GM18858 (cell line): Measurements from ENCODE around the gene RNF115.

Experiments used
- ATAC-seq: cut with Tn5 transposase; IDR thresholded peaks from one replicate; pipeline ENCODE4 v1.9.1; 2021; ENCODE audit not compliant: unreplicated experiment

RNF115 gene

GRCh38 chr1:145707183-145707867, 116.6 kb downstream of the RNF115 start, which contains the start of gene PDZK1:
Gene PDZK1, minus strand, starts transcription at chr1:145707368. Its CDS starts 19,347 bp downstream, at chr1:145688021.
- no peak for ATAC-seq

DNA sequence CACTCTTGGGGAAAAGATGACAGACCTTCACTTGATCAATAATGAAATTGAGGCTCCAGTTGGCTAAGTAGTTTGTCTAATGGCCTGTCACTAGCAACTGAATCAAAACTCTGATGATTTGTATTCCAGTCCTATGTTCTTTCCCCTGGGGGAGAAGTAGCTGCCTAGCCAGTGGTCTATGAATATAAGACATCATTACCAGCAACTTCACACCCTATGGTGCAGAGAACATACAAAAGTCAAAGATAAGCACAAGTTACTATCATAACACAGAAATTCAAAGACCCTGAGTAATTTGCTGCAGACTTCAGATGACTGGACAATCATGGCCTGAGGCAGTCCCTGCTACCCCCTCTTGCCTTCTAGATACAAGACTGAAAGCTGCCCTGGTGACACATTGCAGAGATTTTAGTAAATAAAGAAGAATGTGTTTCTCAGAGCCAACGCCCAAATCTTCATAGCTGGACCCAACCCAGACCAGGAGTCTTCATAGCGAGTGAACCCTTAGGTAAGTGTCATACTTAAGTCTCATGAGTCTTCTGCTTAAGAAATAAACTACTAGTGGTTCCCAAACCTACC, 117.7 kb downstream of the RNF115 start:
- no peak for ATAC-seq

- no peak for ATAC-seq
Measured at GRCh38 chr1:145705622-145706021, 118.3 kb downstream of the RNF115 start.

DNA sequence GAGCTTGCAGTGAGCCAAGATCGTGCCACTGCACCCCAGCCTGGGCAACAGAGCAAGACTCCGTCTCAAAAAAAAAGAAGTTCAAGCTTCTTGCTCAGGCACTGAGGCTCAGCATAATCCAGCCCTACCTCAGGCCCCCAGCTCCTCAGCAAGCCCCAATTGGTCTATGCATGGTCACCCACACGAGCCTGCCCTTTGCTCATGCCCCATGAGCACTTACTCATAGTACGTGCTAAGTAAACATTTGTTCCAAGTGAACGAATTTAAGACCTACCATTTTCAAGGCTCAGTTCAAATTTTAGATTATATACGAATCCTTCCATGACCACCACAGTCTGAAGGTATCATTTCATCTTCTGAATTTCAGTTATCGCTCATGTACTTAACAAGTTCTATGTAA, 121.1 kb downstream of the RNF115 start:
- ATAC-seq, result no peak

DNA sequence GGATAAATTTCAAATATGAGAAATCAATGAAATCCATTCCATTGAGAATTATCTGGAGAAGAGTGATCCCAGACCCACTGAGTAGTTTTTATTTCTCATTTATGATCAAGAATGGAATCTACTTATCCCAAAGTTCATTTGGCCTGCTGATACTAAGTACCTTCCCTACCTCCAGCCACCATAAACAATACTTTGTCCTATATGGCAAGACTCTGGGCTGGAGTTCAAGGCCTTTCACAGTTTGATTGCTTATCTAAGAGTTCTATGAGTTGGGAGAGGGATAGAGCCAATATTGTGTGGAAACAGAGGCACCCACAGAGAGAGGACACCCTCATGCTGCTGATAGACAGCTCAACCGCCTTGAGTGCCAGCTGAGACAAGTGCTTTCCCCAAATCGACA, 121.8 kb downstream of the RNF115 start:
- ATAC-seq, result no peak

DNA sequence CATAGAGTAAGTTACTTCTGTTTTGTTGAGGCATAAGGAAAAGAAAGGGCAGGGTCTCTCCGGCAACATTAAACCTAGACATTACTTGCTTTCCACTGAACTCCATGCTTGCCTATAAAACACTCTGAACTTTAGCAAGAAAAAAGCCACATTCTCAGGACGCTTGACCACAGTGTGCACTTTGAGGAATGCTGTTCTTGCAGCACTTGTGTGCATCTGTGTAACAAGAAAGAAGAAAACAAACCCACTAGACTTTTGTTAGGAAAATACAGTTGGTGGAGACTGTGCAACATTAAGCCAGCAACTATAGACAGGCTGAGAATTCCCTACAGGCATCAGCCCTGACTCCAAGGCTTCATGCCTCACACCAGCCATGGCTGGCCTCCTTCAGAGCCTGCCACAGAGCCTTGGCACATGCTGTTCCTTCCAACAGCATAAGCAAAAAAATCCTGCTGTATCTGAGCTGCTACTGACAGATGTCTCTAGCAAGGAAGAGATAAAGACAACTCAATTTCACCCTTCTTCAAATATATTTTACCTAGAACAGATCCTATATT, 122.5 kb downstream of the RNF115 start:
- no peak for ATAC-seq

DNA sequence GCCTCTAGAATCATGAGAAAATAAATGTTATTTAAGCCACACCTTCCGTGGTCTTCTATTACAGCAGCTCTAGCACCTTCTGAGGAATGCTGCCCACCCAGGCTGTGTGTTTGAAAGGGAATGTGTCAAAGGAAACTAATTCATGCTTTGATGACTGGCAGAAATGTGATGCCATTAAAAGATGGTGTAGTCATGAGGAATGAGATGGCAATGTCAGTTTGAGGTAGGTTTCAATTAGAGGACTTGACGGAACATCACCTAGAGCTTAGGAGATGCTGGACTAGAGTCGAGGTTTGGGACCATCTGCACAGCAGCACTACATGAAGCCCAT, 127.3 kb downstream of the RNF115 start:
- no peak for ATAC-seq

GRCh38 chr1:145695821-145696629, 127.9 kb downstream of the RNF115 start:
- no peak for ATAC-seq

- no peak for ATAC-seq
Measured at GRCh38 chr1:145692785-145693443, 131.0 kb downstream of the RNF115 start.

DNA sequence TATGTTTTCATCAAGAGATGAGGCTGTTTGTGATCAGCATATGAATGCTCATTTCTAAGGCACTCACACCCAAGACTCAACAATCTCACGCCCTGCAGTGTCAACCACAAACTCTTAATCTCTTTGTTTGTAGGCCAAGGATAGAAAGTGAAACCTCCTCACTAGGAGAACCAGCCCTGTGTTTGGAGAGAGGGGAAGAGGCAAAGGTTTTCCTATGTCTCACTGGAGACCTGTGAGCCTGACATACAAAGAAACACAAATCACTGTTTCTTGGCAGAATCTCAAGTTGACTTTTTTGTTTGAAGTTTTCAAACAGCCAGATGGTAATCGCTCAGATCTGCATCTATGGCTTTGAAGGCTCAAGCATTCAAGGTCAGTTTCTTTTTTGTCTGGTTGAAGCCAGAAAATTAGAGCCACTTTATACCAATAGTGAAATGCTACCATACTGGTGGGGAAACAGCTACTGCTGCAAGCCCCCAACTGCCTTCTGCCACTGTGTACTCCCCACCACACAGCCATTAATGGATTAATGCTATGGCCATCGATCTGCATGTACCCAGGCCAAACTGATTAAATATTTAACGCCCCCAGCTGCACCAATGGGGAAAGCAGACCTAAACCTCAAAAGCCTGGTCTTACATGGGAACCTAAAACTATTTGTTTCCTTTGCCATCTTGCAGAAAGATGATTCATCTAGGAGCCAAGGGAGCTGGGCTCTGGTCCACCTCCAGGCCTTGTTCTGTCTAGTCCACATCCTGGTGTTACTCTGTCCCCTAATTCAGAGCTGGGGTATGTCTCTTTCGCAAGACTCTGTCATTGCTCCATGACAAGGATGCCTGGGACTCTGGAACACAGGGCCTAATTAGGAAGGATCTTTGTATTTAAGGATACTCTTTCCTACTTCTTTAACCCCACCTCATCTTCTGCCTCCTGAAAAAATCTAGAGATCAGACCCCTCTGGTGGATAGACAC, 133.0 kb downstream of the RNF115 start:
- ATAC-seq, result peak; percentile 76

- no peak for ATAC-seq
Measured at GRCh38 chr1:145689922-145690321, 134.0 kb downstream of the RNF115 start.

DNA sequence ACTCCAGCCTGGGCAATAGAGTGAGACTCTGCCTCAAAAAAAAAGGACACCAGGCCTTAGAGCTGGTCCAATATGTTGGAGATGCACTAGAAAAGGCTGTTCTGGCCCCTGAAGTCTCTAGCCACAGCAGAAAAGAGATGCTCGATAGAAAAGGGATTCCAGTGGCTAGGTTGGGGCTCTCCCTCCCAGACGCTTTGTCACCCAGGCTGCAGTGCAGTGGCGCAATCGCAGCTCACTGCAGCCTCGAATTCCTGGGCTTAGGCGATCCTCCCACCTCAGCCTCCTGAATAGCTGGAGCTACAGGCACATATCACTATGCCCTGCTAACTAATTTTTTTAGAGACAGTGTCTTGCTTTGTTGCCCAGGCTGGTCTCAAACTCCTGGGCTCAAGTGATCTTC, 135.0 kb downstream of the RNF115 start:
- no peak for ATAC-seq
